NCI-H748 treated with DMSO at 0.1 percent for 48 hours (cell line): ENCODE data around the gene GNA12.

ENCODE experiments used
- DNase-seq: peaks from one replicate; lab custom pipeline; 2025; lab: John Stamatoyannopoulos, UW

Gene GNA12

DNA sequence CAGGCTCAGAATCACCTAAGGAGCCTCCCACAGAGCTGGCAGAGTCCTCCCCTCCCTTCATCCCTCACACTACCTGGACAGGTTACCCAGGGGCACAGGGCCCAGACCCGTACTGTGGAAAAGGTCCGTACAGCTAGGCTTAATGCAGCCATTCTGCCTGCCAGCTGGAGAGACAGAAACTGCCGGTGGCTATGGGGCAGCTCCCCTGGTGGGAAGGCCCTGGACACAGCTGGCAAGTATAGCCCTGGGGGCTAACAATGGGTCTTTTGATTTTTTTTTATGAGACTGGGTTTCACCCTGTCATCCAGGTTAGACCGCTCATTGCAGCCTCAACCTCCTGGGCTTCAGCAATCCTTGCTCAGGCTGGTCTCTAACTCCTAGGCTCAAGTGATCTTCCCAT, 68.3 kb downstream of the GNA12 start:
- no peak for DNase-seq

DNA sequence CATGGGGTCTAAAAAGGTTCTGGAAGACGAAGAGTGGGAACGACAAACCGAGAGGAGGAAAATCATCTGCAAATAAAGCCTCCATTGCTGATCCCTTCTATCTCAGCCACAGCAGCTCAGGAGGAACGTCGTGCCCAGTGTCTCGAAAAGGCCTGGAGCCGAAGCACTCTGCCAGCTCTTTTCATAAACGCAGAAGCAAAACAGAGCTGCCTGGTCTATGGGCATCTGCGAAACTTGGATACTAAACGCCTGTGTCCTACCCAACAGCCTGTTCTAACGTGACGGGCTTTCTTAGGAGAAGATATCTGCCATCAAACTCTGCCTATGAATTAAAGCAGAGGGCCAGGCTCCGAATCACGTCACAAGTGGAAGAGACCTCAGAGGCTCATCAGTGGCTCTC, 68.7 kb downstream of the GNA12 start:
- no peak for DNase-seq

DNA sequence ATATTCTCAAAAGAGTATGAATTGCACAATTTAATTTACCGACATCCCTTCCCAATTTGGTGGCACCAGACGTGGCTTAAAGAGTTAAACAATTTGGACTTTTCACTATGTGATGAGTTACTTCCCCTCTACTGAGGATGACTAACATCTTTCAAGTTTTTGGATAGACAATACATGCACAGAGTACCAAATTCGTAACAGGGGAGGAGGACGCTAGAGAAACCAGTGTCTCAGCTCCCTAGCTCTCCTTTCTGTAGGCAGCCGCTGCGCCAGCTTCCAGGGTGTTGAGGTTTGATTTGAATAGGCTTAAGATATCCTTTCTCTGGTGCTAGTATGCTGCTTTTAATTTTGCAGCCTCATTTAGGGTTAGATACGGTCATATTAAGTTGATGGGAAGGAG, 69.2 kb downstream of the GNA12 start:
- DNase-seq = no peak

DNA sequence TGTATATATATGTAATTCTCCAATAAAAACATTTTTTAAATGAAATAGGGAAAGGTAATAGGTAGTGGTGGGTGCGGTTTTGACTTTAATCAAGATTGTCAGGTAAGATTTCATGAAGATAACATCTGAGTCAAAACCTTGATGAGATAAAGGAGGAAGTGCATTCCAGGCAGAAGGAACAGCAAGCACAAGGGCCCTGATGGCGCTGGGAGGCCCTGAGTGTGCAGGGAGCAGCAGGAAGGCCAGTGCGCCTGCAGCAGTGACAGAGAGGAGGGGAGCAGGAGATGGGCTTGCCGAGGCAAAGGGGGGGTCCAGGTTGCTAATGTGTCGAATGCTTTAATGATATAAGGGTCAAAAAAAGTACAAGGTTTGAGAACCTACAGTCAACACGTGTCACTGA, 69.8 kb downstream of the GNA12 start:
- DNase-seq = no peak

DNA sequence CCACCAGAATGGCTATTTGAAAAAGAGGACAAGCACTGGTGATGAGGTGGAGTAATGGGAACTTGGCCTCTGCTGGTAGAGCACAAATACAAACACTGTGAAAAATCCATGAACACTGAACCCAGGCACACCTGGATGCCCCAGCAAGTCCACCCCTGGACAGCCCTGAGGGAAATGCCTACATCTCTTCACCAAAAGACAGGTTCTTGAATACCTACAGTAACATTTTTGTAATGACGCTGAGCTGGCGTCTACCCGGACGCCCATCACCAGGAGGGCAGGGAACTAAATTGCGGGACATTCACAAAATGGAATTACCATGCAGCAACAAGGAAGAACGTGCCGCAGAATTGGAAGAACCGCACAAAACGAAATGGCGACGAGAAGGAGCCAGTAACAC, 70.5 kb downstream of the GNA12 start:
- DNase-seq = no peak

DNA sequence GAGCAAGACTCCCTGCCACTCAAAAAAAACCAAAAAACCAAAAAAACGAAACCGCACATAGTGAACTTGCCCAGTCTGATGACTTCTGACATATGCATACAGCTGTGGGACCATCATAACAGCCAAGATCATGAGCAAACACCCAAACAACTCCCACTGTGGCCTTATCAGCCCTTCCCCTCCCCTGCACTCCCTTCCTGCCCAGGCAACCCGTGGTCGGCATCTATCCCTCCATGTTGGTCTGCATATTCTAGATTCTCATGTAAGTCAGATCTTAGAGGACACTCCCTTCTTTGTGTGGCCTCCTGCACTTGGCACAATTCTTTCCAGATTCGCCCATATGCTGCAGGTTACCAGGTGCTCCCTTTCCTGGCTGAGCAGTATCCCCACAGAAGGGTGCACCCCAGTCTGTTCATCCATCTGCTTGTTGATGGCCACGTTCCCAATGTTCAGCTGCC, 72.8 kb downstream of the GNA12 start:
- DNase-seq = no peak

DNA sequence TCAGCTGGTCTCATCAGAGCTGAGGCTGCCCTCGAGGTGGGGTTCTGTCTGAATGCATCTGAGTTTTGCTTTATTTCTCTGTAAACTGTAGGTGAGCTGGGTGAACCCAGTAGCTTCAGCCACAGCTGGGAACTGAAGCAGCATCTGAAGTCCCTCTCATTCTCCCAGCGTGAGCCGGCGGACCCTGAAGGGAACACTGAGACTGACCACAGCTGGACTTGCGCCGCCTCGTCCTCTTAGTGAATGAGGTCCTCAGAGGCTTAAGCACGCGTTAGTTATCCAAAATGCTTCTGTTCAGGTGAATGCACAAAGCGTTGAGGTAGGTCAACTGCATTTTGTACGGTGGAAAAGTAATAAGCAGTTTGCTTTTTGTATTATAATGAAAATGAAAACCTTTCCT, 79.5 kb downstream of the GNA12 start:
- no peak for DNase-seq

DNA sequence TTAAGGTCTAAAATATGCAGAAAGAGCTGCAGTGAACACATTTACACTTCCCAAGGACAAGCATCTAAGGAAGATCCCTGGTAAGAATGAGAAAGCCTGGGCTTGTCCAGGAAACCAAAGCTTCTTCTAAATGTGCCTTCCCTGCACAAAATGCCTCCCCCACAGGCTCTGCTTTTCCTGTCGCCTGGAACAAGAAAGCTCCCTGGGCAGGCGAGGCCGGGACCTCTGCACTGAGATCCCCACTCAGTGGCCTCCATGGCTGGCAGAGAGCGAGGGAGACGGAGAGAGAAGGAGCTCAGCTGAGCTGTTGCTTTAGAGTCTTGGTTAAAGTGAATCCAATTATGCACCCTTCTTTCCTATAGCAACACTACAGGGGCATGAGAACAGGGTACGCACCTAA, 80.5 kb downstream of the GNA12 start:
- no peak for DNase-seq

DNA sequence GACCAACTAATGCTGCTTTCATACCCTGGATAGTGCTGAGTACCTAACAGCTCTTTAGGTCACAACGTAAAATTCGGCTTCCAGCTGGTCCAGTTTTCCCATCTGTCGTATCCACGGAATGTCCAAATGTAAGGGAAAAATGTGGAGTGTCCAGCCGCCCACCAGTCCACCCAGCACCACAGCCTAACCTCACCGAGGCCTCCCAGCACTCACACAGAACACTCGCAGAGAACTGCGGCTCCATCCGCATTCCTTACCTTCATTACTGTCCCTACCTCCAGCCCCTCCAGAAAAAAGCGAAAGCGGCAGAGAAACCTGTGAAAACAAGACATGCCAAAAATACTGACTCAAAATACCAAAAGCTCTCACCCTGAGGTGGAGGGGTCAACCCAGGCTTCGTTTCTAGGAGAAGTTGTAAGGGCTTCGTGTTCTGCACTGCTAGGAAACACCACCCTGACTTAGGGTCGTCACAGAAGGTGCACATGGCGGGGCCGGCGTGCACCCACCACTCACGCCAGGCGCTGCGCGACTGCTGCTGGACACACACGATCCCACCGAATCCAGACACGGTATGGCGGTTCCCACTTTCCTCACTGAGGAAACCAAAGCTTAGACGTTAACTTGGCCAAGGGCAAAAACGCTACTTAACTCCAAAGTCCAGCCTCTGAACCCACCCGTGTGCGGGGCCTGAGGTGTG, 82.2 kb downstream of the GNA12 start:
- no peak for DNase-seq

DNA sequence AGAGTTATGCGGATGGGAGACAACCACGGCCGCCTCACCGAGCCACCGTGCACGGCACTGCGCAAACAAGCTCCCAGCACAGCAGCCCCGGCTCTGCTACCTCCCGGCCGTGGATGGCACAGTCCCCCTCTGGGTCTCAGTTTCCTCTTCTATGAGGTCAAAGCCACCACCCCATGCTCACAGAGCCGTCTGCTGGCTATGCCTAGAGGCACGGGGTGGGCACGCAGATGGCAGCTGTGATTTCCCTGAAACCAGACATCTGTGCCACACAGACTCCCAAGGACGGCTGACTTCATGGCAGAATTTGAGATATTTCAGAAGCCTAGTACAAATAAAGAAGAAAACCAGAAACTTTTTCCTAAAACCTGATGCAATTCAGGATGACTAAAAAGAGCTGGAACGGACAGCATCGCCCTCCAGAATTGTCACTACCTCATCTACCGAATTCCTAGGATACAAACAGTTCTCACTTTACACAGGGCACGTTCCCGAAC, 82.9 kb downstream of the GNA12 start:
- DNase-seq = no peak

DNA sequence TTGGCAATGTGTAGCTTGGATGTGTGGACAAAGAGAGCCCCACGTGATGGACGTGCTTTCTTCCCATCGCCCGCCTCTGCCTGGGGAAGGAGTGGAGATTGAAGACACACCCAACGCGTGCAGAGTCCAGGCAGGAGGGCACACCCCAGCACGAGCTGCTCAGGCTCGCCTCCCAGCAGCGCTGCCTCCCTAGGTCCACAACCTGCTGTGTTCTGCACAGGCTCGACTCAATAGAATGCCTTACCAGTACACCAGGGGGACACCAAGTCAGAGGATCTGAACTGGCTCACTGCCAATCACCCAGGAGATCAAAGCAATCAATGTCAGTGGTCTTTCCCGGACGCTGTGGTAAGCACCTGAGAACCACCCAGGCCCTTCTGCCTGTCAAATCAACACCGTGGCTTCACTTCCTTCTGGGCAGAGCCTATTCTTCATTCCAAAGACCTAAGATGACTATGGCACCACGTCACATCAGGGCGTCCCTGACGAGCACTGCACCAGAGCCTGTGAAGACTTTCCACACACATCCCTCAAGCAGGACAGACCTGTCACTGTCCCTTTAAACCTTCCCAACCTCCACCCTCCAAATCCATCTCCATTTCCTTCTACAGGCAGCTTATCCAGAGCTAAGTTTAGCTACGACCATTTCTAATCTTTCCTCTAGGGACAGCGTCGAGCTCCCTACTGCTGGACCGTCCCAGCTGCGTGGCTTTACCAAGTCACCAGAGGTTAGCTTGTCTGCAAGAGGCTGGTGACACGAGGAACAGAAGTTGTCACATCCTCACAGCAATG, 83.8 kb downstream of the GNA12 start:
- DNase-seq = peak; percentile 33

DNA sequence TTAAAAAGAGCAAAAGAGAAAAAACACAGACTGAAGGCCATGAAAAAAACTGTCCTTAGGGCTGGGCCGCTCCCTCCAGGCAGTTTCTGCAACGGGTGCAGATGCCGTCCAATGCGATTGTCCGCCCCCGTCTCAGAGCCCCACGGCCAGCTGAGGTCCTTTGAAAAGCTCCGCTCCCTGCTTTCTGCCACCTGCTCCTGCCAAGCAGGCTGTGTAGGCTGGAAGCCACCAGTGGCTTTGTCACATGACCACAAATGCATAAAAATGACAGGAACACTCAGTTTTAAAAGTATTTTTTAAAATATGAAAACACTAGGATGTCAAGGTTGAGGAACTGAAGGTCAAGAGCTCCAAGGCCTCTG, 84.4 kb downstream of the GNA12 start:
- no peak for DNase-seq

DNA sequence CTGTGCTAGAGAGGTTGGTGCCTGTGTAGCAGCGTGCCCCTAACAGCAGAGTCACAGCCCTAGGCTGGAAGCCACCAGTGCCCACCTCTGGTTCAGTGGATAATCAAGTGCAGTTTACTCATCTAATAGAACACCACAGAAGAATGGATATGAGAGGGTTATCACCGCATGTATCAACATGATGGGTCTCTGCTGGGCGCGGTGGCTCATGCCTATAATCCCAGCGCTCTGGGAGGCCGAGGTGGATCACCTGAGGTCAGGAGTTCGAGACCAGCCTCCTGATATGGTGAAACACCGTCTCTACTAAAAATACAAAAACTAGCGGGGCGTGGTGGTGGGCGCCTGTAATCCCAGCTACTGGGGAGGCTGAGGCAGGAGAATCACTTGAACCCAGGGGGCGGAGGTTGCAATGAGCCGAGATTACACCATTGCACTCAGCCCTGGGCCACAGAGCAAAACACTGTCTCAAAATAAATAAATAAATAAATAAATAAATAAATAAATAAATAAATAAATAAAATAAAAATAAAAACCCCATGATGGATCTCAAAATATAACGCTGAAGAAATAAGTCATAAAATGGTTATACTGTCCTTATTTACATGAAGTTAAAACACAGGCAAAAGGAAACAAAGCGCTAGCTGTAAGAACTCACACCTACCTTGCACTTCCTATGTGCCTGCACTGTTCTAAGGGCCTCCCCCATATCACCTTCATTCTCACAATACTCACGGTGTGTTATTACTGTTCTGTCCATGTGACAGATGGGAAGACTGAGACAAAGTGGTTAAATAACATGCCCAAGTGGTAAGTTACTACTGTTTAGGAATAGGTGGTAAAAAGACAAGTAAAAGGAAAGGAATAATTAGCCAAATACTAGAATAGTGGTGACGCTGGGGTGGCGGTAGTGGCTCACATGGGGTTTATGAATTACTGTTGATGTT, 85.2 kb downstream of the GNA12 start:
- DNase-seq = peak; percentile 10

DNA sequence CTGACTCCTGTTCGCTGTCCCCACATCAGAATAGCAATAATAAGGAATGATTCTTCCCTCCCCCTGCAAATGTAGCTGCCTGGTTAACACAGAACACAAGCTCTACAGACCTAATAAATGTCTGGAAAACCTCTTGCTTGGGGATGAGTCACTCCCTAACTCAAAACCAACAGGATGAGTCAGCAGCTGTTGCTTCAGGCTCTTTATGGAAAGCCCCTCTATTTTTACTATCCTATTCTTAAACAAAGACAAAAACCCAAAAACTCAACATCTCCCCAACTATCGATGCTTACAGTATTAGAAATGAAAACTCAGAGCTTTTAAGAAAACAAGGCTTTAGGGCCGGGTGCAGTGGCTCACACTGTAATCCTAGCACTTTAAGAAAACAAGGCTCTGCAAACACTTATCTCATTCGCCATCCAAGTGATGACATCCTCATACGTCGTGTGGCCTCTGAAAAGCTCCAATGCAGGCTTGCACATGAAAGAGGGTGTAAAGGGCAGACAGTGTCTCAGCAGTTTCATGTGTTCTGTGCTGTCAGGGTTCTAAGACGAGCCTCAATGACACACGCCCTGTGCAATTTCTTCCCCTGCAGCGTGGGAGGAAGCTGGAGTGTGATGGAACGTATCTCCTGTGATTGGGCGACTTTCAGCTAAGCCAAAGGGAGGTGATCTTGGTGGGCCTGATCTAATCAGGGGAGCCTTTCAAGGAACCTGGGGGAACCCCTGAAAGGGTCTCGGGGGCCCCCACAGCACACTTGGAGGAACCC, 86.0 kb downstream of the GNA12 start:
- peak; percentile 7 for DNase-seq

DNA sequence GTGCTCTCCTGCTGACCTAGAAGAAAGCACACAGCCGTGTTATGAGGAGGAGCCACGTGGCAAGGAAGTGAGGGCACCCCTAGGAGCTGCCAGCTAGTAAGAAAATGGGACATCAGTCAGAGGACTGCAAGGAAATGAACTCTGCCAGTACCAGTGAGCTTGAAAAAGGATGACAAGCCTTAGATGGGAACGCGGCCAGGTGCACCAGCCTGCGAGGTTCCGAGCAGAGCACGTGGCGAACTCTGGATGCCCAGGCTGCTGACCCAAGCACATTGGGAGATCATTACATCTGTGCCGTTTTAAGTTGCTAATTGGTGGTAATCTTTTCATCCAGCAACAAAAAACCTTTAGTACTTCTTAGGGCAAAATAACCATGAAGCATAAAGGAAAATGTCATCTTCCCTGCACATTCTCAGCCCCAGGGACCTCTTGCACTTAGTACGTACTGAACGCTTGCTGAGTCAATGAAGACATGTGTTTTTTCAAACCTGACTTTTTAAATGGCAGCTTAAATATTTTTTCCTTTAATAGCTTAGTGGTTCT, 86.7 kb downstream of the GNA12 start:
- DNase-seq = no peak

DNA sequence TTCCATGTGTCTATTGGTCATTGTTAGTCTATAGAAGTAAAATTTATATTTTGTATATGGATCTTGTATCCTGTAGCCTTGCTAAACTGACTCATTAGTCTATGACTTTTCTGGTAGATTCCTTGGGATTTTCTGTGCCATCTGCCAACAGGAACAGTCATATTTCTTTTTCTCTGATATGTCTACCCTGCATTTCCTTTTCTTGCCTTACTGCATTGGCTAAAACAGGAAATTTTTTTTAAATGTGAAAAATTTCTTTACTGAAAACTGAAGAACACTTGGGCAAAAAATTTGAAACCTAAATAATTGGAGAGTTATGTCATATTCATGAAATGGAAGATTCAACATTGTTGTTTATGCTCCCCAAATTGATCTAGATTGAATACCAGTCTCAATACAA, 88.6 kb downstream of the GNA12 start:
- no peak for DNase-seq

DNA sequence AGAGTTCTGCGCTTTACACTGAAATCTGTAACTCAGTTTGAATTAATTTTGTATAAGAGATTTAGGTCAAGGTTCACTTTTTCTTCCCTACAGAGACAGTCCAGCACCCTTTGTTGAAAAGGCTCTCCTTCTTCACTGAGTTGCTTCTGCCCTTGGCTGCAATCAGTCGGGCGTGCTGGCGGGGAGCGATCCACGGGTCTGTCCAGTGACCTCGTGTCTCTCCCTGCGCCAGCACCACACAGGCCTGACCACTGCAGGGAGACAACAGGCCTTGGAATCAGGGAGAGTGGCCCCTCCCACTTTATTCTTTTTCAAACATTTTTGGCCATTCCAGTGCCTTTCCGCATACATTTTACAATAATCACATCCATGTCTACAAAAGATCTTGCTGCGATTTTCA, 89.2 kb downstream of the GNA12 start:
- DNase-seq = no peak

DNA sequence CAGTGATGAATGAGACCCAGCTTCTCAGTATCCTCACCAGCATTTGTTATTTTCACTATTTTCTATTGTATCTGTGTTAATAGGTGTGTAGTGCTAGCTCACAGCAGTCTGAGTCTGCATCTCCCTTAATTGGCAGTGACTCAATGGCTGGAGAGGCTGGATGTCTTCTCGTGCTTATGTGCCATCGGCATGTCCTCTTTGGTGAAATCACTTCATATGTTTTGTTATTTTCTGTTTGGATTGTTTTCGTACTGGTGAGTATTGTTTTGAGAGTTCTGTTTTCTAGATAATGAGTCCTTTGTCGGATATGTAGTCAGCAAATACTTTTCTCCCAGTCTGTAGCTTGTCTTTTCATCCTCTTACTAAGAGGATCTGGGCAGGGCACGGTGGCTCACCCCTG, 90.0 kb downstream of the GNA12 start:
- DNase-seq = no peak

DNA sequence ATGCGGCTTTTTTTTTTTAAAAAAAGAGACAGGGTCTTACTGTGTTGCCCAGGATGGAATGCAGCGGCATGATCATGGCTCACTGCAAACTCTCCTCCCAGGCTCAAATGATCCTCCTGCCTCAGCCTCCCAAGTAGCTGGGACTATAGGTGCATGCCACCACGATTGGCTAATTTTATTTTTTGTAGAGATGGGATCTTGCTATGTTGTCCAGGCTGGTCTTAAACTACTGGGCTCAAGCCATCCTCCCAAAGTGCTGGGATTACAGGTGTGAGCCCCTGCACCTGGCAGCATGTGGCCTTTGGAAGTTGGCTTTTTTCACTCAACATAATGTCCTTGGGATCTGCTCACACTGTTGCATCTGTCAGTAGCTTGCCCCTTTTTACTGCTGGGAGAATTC, 91.0 kb downstream of the GNA12 start:
- DNase-seq = no peak

DNA sequence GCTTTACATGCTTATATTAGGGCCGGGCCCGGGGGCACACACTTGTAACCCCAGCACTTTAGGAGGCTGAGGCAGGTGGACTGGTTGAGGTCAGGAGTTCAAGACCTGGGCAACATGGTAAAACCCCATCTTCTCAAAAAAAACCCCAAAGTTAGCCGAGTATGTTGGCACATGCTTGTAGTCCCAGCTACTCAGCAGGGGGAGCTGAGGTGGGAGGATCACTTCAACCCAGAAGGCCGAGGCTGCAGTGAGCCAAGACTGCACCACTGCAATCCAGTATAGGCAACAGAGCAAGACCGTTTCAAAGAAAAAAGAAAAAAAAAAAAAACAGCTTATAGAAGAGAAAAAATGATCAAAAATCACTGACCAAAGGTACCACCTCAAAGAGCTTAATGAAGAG, 93.0 kb downstream of the GNA12 start:
- no peak for DNase-seq

DNA sequence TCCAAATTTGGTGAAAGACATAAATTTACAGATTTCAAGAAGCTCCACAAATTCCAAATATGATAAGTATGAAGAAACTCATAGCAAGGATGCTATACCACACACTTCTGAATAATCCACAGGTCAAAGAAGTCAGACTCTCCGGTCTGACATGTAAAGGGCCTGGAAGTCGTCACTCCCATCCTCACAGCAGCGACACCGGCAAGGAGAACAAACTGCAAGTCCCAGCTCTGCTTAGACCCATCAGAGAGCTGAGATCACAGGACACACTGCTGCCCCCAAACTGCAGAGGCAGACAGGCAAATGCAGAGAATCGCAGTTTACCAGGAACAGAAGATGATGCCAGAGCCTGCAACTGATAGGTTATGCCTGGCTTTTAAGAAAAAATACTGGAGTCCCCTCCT, 94.1 kb downstream of the GNA12 start:
- no peak for DNase-seq
